Anterior cingulate cortex (tissue), 58 donors: ENCODE results near the gene SENP2.

ENCODE experiments used
- DNase-seq, 58 donors: peaks; one replicate each; lab custom pipeline; 2025; lab: John Stamatoyannopoulos, UW

Gene SENP2

DNA sequence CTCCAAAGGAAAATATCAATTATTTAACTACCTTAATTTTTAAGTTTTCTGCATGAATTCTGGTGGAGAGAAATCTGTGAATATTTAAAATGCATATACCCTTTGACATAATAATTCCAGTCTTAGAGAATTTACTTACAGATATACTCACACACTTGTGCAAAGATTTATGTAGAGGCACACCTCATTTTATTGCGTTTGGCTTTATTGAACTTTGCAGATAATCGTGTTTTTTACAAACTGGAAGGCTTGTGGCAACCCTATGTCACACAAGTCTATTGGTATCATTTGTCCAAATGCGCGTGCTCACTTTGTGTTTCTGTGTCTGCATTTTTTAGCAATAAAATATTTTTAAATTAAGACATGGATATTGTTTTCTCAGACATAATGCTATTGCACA lies 81.5 kb downstream of the SENP2 start:
- no peak for DNase-seq

DNA sequence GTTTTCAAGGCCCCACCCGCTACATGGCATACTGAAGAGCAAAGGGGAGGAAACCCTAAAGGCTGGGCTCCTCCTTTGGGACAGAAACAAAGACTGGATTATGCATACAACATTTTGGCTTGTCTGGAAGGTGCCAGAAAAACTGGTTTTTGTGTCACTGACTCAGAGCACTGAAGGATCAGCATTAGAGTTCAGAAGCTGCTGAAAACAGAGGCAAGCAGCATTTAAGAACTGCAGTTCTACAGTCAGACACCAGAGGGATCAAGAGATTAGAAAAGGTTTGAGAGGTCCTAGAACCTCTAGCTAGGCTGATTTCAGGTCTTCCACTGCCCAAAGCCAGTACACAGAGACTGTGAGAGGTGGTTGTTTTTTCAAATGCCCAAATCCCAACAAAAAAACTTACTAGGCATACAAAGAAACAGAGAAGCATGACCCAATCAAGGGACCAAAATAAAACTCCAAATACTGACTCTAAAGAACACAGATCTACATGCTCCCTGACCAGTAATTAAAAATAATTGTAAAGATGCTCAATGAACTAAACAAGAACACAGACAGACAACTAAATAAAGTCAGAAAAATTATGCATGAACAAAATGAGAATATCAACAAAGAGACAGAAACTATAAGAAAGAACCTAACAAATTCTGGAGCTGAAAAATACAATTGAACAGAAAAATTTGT lies 91.2 kb downstream of the SENP2 start:
- DNase-seq, result no peak

DNA sequence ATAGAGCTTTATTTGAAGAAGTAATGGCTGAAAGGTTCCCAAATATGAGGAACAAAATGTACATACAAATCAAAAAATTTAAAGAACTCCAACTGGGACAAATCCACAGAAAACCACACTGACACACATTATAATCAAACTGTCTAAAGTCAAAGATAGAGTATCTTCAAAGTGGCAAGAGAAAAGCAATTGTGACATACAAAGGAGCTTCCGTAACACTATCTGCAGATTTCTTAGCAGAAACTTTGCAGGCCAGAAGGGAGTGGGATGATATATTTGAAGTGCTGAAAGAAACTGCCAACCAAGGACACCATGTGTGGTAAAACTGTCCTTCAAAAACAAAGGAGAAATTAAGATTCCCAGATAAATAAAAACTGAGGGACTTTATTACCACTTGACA lies 91.9 kb downstream of the SENP2 start:
- no peak for DNase-seq

- DNase-seq, result no peak
Measured at GRCh38 chr3:185680231-185680630, 94.1 kb downstream of the SENP2 start.
